Brain microvascular endothelial cell (primary cell): ENCODE results near the gene BDH1.

Experiments
- DNase-seq: peaks from one replicate; pipeline ENCODE4 v3.0.0-alpha.2; 2020
- H3K27ac ChIP-seq: fragments of 250-450 bp; sonication (Bioruptor Pico); 2 replicates; pipeline ENCODE4 v1.5.1; 2020; ENCODE audit warnings: mild to moderate bottlenecking, moderate library complexity
- H3K27me3 ChIP-seq: fragments of 250-450 bp; sonication (Bioruptor Pico); replicated peaks from 2 replicates; pipeline ENCODE4 v1.5.1; 2020; ENCODE audit warnings: mild to moderate bottlenecking
- H3K36me3 ChIP-seq: fragments of 250-450 bp; sonication (Bioruptor Pico); replicated peaks from 2 replicates; pipeline ENCODE4 v1.5.1; 2020; ENCODE audit warnings: mild to moderate bottlenecking
- H3K4me3 ChIP-seq: 2 replicates; pipeline ENCODE4 v1.5.1; 2011; ENCODE audit warnings: low read depth, mild to moderate bottlenecking, control low read depth, low read length, moderate library complexity
- CTCF ChIP-seq: IDR thresholded peaks from 2 replicates; pipeline ENCODE4 v1.5.1; 2011; ENCODE audit warnings: low read depth, mild to moderate bottlenecking, moderate library complexity, low read length, control low read depth, inconsistent platforms; ENCODE audit errors: missing control alignments
- in situ Hi-C: cut with HindIII; loops from 2 replicates; pipeline ENCODE4 v1.10.0; 2017; ENCODE audit warnings: low sequenced_read_pairs, low pct_ligation_motif_present

Gene BDH1

DNA sequence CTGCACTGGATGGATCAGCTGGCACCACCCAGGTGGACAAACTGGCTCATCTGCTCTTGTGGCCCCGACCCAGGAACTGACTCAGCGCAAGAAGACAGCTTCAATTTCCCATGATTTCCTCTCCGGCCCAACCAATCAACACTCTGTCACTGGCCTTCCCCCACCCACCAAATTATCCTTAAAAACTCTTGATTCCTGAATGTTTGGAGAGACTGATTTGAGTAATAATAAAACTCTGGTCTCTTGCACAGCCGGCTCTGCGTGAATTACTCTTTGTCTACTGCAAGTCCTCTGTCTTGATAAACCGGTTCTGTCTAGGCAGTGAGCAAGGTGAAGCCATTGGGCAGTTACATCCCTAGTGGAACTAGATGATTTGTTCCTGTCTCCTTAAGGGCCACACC is 16.1 kb downstream of the BDH1 start:
- no peak for DNase-seq
- in situ Hi-C loops: no loop called here

DNA sequence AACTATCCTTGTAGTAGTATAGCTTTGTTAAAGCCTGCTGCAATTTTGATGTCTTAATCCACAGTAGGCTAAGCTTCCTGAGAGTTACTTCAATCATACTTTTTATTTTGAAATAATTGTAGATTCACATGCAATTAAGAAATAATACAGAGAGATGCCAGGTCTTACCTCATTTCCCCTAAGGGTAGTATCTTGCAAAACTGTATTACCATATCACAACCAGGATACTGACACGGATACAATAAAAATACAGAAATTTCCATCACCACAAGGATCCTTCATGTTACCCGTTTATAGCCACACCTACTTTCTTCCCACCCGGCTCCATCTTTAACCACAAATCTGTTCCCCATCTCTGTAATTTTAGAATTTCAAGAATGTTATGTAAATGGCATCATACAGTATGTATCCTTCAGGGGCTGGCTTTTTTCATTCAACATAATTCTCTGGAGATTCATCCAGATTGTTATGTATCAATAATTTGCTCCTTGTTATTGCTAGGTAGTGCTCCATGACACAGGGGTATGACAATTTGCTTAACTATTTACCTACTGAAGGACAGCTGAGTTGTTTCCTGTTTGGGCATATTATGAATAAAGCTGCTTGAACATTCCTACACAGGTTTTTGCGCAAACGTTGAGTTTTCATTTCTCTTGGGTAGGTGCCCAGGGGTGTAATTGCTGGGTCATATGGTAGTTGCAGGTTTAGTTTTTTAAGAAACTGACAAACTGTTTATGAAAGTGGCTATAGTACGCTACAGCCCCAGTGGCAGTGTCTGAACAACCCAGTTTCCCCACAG is 21.6 kb downstream of the BDH1 start:
- no peak for DNase-seq
- no peak for TF ChIP-seq CTCF
- Histone ChIP-seq H3K4me3 (no peak overlapping the region), H3K27me3 (no peaks in the 10 kb centered on the region), H3K36me3 (no peaks in the 10 kb centered on the region), H3K27ac (no peak overlapping the region)
- in situ Hi-C loops: no loop called here

More for the DNA sequence above, 16.1 kb downstream of the BDH1 start:
- no peaks in the 10 kb centered on the region for H3K36me3 ChIP-seq
- H3K27ac ChIP-seq: no peak overlapping the region
- H3K27me3 ChIP-seq: no peaks in the 10 kb centered on the region
- H3K4me3 ChIP-seq: no peak overlapping the region
- no peak for TF ChIP-seq CTCF

- DNase-seq: no peak
- Histone ChIP-seq H3K36me3 (no peaks in the 10 kb centered on the region), H3K4me3 (no peak overlapping the region), H3K27me3 (no peaks in the 10 kb centered on the region), H3K27ac (no peak overlapping the region)
- no peak for TF ChIP-seq CTCF
- in situ Hi-C loops: no loop called here
Measured at GRCh38 chr3:197533396-197533795, 22.4 kb downstream of the BDH1 start.

GRCh38 chr3:197532388-197532787 is 23.4 kb downstream of the BDH1 start:
- no peak for DNase-seq
- in situ Hi-C loops: no loop called here
- Histone ChIP-seq H3K27ac (no peak overlapping the region), H3K27me3 (no peaks in the 10 kb centered on the region), H3K4me3 (no peak overlapping the region), H3K36me3 (no peaks in the 10 kb centered on the region)
- TF ChIP-seq CTCF: no peak

GRCh38 chr3:197528190-197528589 is 27.6 kb downstream of the BDH1 start:
- Histone ChIP-seq H3K27me3 (no peaks in the 10 kb centered on the region), H3K36me3 (no peaks in the 10 kb centered on the region), H3K4me3 (no peak overlapping the region), H3K27ac (no peak overlapping the region)
- no peak for DNase-seq
- in situ Hi-C loops: no loop called here
- TF ChIP-seq CTCF: no peak

- Histone ChIP-seq H3K27me3 (no peaks in the 10 kb centered on the region), H3K36me3 (no peaks in the 10 kb centered on the region), H3K4me3 (no peak overlapping the region), H3K27ac (no peak overlapping the region)
- no peak for TF ChIP-seq CTCF
- no peak for DNase-seq
- in situ Hi-C loops: no loop called here
Measured at GRCh38 chr3:197527569-197527968, 28.2 kb downstream of the BDH1 start.
